ENCODE results near the gene LDHB. TPM values are rescaled to one million over a fixed set of nuclear protein-coding genes. Genes with fewer than 3 reads are reported as not detected.

Gene LDHB
- total RNA-seq, 1 experiment from 2014 or later: 1,454 TPM

- Histone ChIP-seq H3K9me3 (ENCODE audit: control insufficient read depth in 1 of 2, insufficient read depth in 1 of 2, low read depth in 1 of 2, low read length in 2 of 2) (no peaks in the 10 kb centered on the region), H2AFZ (ENCODE audit: low read depth, low read length, poor library complexity, severe bottlenecking) (no peak overlapping the region), H3K36me3 (ENCODE audit: control insufficient read depth in 1 of 2, insufficient read depth in 2 of 2, low read length in 2 of 2) (peaks cover 27 to 44% of the 10 kb centered on the region in 2 experiments), H3K4me3 (replicated peaks in 1 of 2; ENCODE audit: low read depth in 1 of 2, low read length in 2 of 2) (peak overlapping the region; percentile 64 to 93), H3K27ac (ENCODE audit: low read depth, low read length) (peak overlapping the region; percentile 88), H3K4me2 (ENCODE audit: low read length) (peak overlapping the region; percentile 84), H3K9ac (ENCODE audit: low read length) (peak overlapping the region; percentile 98), H3K4me1 (ENCODE audit: control insufficient read depth in 1 of 2, insufficient read depth in 2 of 2, low read length in 2 of 2) (peaks cover 0 to 17% of the 10 kb centered on the region in 2 experiments; a peak in 2 of 4 replicates), H3K79me2 (ENCODE audit: insufficient read depth, low read length) (peaks cover 58% of the 10 kb centered on the region), H3K27me3 (ENCODE audit: insufficient read depth, low read length) (no peaks in the 10 kb centered on the region), H4K20me1 (ENCODE audit: insufficient read depth) (peaks cover 35% of the 10 kb centered on the region; the same call in 1 of the 2 replicates), H3K9me2 (ENCODE audit: insufficient read depth) (no peaks in the 10 kb centered on the region)
- CTCF ChIA-PET: interaction anchor here (2.3 kb wide), 1 partner anchor 24 kb away, joined by 9 read pairs; no protein-coding TSS in a partner anchor
- POLR2A ChIA-PET: interaction anchor here (0.6 to 1.4 kb wide), 5 partner anchors 9 to 40 kb away, joined by 3 to 10 read pairs (median 4); no protein-coding TSS in a partner anchor
- intact Hi-C loops (cut with micrococcal nuclease): loop anchor here (10.0 kb wide), 1 partner anchor 222 kb away; the partner anchor contains the start of gene PYROXD1
- no TSS peak for BruUV-seq (replicated peaks)
- DNase-seq (ENCODE audit: low read depth, low spot score) (peak; percentile 6), ATAC-seq (peak; percentile 32)
- RAD21 ChIA-PET (ENCODE audit: low non-redundant PET in 1 of 2, low total read pairs in 2 of 2, uncharacterized antibody in 2 of 2, unreplicated experiment in 2 of 2): interaction anchor here in 1 of 2 experiments (0.6 kb wide), 1 partner anchor 23 kb away, joined by 3 read pairs; no protein-coding TSS in a partner anchor
- TF ChIP-seq TCF7L2 (IDR thresholded peaks at IDR 0.05; ENCODE audit: borderline replicate concordance, extremely low read depth, insufficient read depth, insufficient read length): no peak
- TF ChIP-seq, protein P1, sequence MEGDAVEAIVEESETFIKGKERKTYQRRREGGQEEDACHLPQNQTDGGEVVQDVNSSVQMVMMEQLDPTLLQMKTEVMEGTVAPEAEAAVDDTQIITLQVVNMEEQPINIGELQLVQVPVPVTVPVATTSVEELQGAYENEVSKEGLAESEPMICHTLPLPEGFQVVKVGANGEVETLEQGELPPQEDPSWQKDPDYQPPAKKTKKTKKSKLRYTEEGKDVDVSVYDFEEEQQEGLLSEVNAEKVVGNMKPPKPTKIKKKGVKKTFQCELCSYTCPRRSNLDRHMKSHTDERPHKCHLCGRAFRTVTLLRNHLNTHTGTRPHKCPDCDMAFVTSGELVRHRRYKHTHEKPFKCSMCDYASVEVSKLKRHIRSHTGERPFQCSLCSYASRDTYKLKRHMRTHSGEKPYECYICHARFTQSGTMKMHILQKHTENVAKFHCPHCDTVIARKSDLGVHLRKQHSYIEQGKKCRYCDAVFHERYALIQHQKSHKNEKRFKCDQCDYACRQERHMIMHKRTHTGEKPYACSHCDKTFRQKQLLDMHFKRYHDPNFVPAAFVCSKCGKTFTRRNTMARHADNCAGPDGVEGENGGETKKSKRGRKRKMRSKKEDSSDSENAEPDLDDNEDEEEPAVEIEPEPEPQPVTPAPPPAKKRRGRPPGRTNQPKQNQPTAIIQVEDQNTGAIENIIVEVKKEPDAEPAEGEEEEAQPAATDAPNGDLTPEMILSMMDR (IDR thresholded peaks at IDR 0.05 in 2 of 3, conservative IDR thresholded peaks at IDR 0.05 in 1 of 3; ENCODE audit: borderline replicate concordance in 1 of 3, insufficient read depth in 1 of 3, low read depth in 2 of 3, low read length in 2 of 3): no peak
- no peak for TF ChIP-seq CBX3 (IDR thresholded peaks at IDR 0.05; ENCODE audit: low read depth)
- TF ChIP-seq, protein P2, sequence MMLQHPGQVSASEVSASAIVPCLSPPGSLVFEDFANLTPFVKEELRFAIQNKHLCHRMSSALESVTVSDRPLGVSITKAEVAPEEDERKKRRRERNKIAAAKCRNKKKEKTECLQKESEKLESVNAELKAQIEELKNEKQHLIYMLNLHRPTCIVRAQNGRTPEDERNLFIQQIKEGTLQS (IDR thresholded peaks at IDR 0.05): no peak
- TF ChIP-seq JUND (IDR thresholded peaks at IDR 0.05): no peak
- TF ChIP-seq EZH2 (IDR thresholded peaks at IDR 0.05): no peak
- 0 out of 2 replicates have a peak, but pooled peaks have one; percentile 21 for TF ChIP-seq SIN3A (IDR thresholded peaks at IDR 0.05; ENCODE audit: low read depth)
Measured at GRCh38 chr12:21656905-21657325, 727 bp downstream of the LDHB start.

Data from HCT116 (cell line).